HG03378 (cell line): Measurements from ENCODE around the gene EPS8L3.

ENCODE experiments used
- ATAC-seq: cut with Tn5 transposase; IDR thresholded peaks from one replicate; pipeline ENCODE4 v1.9.1; 2021; ENCODE audit warnings: mild to moderate bottlenecking, moderate library complexity; ENCODE audit not compliant: unreplicated experiment

Gene EPS8L3

GRCh38 chr1:109794319-109795132 lies 30.8 kb upstream of the EPS8L3 start:
- no peak for ATAC-seq

- ATAC-seq: no peak
Measured at GRCh38 chr1:109793486-109794318, 30.0 kb upstream of the EPS8L3 start.

- ATAC-seq: no peak
Measured at GRCh38 chr1:109793089-109793485, 29.4 kb upstream of the EPS8L3 start.

GRCh38 chr1:109792056-109792831 lies 28.5 kb upstream of the EPS8L3 start:
- ATAC-seq: no peak

GRCh38 chr1:109791495-109792043 lies 27.8 kb upstream of the EPS8L3 start:
- no peak for ATAC-seq

- ATAC-seq: peak; percentile 81
Measured at GRCh38 chr1:109790735-109791494, 27.2 kb upstream of the EPS8L3 start.

- ATAC-seq: no peak
Measured at GRCh38 chr1:109790329-109790728, 26.6 kb upstream of the EPS8L3 start.

- no peak for ATAC-seq
Measured at GRCh38 chr1:109789551-109790180, 25.9 kb upstream of the EPS8L3 start.

GRCh38 chr1:109788695-109789521 lies 25.2 kb upstream of the EPS8L3 start:
- ATAC-seq: no peak

- no peak for ATAC-seq
Measured at GRCh38 chr1:109787845-109788601, 24.3 kb upstream of the EPS8L3 start.

- ATAC-seq: no peak
Measured at GRCh38 chr1:109787211-109787844, 23.6 kb upstream of the EPS8L3 start.

GRCh38 chr1:109786531-109787021 lies 22.9 kb upstream of the EPS8L3 start:
- no peak for ATAC-seq

GRCh38 chr1:109786112-109786480 lies 22.4 kb upstream of the EPS8L3 start:
- ATAC-seq: no peak

GRCh38 chr1:109785446-109786111 lies 21.9 kb upstream of the EPS8L3 start:
- no peak for ATAC-seq

GRCh38 chr1:109784551-109785252 lies 21.0 kb upstream of the EPS8L3 start:
- ATAC-seq: no peak

- no peak for ATAC-seq
Measured at GRCh38 chr1:109783436-109783835, 19.7 kb upstream of the EPS8L3 start.
